ENCODE data around the gene SYT9. TPM values are rescaled to one million over a fixed set of nuclear protein-coding genes. Genes with fewer than 3 reads are reported as not detected.

The SYT9 gene
- total and polyA plus RNA-seq, 10 of the 15 experiments (the other 5 are each of a cell fraction or from before 2014, with no cell fraction given): 0.03 TPM; not detected in 9

DNA sequence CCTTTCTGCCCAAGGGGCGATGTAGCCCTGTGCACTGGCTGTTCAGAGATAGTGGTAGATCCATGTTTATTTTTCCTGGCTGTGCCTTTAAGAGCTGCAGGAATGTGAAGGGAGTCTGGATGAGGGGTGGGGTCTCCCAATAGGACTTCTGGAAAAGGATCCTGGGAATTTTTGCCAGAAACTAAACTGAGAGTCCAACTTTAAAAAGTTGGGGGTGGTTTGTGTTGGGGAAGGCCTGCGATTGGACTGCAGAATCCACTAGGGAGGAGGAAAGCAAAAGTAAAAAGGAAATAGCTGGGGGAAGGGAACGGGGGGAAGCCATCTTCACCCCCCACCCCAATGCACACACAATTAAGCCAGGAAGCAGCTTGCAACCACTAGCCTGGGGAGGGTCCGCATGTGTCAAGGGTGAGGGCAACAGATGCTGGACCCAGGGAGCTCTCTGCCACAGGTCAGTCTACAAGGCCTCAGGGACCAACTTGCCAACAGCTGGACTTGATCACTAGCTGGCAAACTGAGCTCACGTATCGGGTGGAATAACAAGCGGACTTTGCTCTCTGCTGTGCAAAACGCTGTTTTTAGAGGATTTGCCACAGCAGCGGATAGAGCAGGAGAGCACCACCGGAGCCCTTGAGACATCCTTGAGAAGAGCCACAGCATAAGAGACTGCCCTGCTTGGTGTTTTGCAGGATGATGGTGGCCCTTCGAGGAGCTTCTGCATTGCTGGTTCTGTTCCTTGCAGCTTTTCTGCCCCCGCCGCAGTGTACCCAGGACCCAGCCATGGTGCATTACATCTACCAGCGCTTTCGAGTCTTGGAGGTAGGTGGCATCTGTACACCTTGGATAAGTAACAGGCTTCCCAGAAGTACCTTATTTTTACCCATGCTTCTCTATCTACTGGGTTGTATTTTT, 233.7 kb downstream of the SYT9 start, which contains the start of gene OLFML1:
Gene OLFML1, plus strand, starts transcription at position 321 of the 912 bp plus-strand sequence. Its CDS starts 370 bp downstream, at position 691.
- H3K9me3 ChIP-seq (replicated peaks; ENCODE audit: control insufficient read depth, insufficient read depth, low read length): no peaks in the 10 kb centered on the region
- H4K20me1 ChIP-seq (ENCODE audit: control insufficient read depth, insufficient read depth): no peaks in the 10 kb centered on the region
- ChIA-PET RAD21 (ENCODE audit: unreplicated experiment) (no interaction called here), POLR2A (no interaction called here), SMC1A (ENCODE audit: uncharacterized antibody, unreplicated experiment) (interaction anchor here (0.8 to 2.2 kb wide), 6 partner anchors 9 to 43 kb away, joined by 3 to 5 read pairs (median 3); no protein-coding TSS in a partner anchor), CTCF (interaction anchor here (1.2 to 1.6 kb wide), 4 partner anchors 11 to 36 kb away, joined by 3 to 4 read pairs (median 4); no protein-coding TSS in a partner anchor)
- 88% methylated on average over 15 of the region's 15 CpGs for WGBS (ENCODE audit: insufficient coverage, insufficient replicate concordance, low lambda C conversion rate, missing lambda C conversion rate)
- H3K36me3 ChIP-seq (ENCODE audit: control insufficient read depth in 2 of 2, insufficient read depth in 2 of 2, low read length in 1 of 2): no peaks in the 10 kb centered on the region
- no peak within 1 kb of the TSS for H3K4me3 ChIP-seq
- H3K4me1 ChIP-seq (ENCODE audit: control insufficient read depth, insufficient read depth, low read length): no peaks in the 10 kb centered on the region
- no peak within 1 kb of the TSS for H3K27ac ChIP-seq (ENCODE audit: control insufficient read depth, insufficient read depth)
- TF ChIP-seq FOXM1 (IDR thresholded peaks at IDR 0.05; ENCODE audit: low read depth, low read length) (no peak), SP1 (IDR thresholded peaks at IDR 0.05; ENCODE audit: low read depth, low read length) (no peak), RB1 (IDR thresholded peaks at IDR 0.05; ENCODE audit: borderline replicate concordance) (no peak)
- FAIRE-seq (no peak), DNase-seq (ENCODE audit: low read depth, low spot score) (no peak), ATAC-seq (no peak)
- no peaks in the 10 kb centered on the region for H3K79me2 ChIP-seq (ENCODE audit: control insufficient read depth, insufficient read depth, low read length)
- BruUV-seq (replicated peaks): no TSS peak
- in situ Hi-C loops (cut with MboI): no loop called here
- no peak within 1 kb of the TSS for H3K4me2 ChIP-seq (ENCODE audit: control insufficient read depth, insufficient read depth)
- no peaks in the 10 kb centered on the region for H3K27me3 ChIP-seq (replicated peaks in 1 of 2; ENCODE audit: control insufficient read depth in 2 of 2, insufficient read depth in 2 of 2, low read length in 1 of 2)
- no peak within 1 kb of the TSS for H3K9ac ChIP-seq (ENCODE audit: control insufficient read depth, insufficient read depth, low read length)
- intact Hi-C loops (cut with micrococcal nuclease; ENCODE audit: unreplicated experiment): no loop called here
- H2AFZ ChIP-seq (ENCODE audit: control insufficient read depth, low read depth, low read length): no peak within 1 kb of the TSS

DNA sequence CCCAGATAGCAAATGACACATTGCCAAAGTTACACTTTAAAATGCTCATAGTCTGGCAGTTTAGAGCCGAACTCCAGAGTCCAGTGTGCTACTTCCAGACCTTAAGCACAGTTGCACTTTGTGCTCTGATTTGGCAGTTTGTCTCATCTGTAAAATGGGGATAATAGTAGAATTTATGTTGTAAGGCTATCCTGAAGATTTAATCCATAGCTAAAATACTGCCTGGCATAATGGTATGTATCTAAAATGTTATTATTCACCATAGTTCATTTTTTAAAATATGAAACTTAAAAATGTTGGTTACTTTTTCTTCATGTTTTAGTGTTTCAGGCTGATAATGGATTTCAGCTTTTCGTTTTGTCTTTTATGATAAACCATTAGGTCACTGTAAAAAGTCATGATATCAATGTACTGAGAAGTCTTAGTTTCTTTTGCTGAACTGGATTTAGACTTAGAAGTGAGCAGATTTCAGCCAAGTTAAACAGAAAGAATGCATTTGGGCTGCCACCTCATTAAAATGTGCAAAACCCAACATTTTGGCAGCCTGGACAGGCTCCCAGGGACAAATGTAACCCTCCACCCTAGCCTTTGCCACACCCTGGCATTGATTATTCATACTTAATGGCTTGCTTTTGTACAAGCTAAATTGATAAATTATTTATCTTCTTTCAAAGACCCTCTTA, 234.5 kb downstream of the SYT9 start:
- H3K9me3 ChIP-seq (replicated peaks; ENCODE audit: control insufficient read depth, insufficient read depth, low read length): no peaks in the 10 kb centered on the region
- in situ Hi-C loops (cut with MboI) (no loop called here), intact Hi-C loops (cut with micrococcal nuclease; ENCODE audit: unreplicated experiment) (no loop called here)
- no peak overlapping the region for H3K27ac ChIP-seq (ENCODE audit: control insufficient read depth, insufficient read depth)
- no TSS peak for BruUV-seq (replicated peaks)
- POLR2A ChIA-PET: no interaction called here
- ATAC-seq: no peak
- RAD21 ChIA-PET (ENCODE audit: unreplicated experiment): no interaction called here
- SMC1A ChIA-PET (ENCODE audit: uncharacterized antibody, unreplicated experiment): interaction anchor here (0.8 to 2.2 kb wide), 6 partner anchors 8 to 44 kb away, joined by 3 to 5 read pairs (median 3); no protein-coding TSS in a partner anchor
- no peak for DNase-seq (ENCODE audit: low read depth, low spot score)
- H3K4me3 ChIP-seq: no peak overlapping the region
- H3K4me2 ChIP-seq (ENCODE audit: control insufficient read depth, insufficient read depth): no peak overlapping the region
- no peaks in the 10 kb centered on the region for H3K36me3 ChIP-seq (ENCODE audit: control insufficient read depth in 2 of 2, insufficient read depth in 2 of 2, low read length in 1 of 2)
- H4K20me1 ChIP-seq (ENCODE audit: control insufficient read depth, insufficient read depth): no peaks in the 10 kb centered on the region
- no peaks in the 10 kb centered on the region for H3K4me1 ChIP-seq (ENCODE audit: control insufficient read depth, insufficient read depth, low read length)
- WGBS (ENCODE audit: insufficient coverage, insufficient replicate concordance, low lambda C conversion rate, missing lambda C conversion rate): 84% methylated on average over 2 of the region's 2 CpGs
- no peaks in the 10 kb centered on the region for H3K27me3 ChIP-seq (replicated peaks in 1 of 2; ENCODE audit: control insufficient read depth in 2 of 2, insufficient read depth in 2 of 2, low read length in 1 of 2)
- CTCF ChIA-PET: interaction anchor here (1.1 to 1.3 kb wide), 3 partner anchors 13 to 27 kb away, joined by 3 to 4 read pairs (median 3); no protein-coding TSS in a partner anchor
- no peak overlapping the region for H2AFZ ChIP-seq (ENCODE audit: control insufficient read depth, low read depth, low read length)
- no peak overlapping the region for H3K9ac ChIP-seq (ENCODE audit: control insufficient read depth, insufficient read depth, low read length)
- no peaks in the 10 kb centered on the region for H3K79me2 ChIP-seq (ENCODE audit: control insufficient read depth, insufficient read depth, low read length)
- FAIRE-seq: no peak
- no peak for TF ChIP-seq ZBTB33 (IDR thresholded peaks at IDR 0.05)
- TF ChIP-seq, protein P1, sequence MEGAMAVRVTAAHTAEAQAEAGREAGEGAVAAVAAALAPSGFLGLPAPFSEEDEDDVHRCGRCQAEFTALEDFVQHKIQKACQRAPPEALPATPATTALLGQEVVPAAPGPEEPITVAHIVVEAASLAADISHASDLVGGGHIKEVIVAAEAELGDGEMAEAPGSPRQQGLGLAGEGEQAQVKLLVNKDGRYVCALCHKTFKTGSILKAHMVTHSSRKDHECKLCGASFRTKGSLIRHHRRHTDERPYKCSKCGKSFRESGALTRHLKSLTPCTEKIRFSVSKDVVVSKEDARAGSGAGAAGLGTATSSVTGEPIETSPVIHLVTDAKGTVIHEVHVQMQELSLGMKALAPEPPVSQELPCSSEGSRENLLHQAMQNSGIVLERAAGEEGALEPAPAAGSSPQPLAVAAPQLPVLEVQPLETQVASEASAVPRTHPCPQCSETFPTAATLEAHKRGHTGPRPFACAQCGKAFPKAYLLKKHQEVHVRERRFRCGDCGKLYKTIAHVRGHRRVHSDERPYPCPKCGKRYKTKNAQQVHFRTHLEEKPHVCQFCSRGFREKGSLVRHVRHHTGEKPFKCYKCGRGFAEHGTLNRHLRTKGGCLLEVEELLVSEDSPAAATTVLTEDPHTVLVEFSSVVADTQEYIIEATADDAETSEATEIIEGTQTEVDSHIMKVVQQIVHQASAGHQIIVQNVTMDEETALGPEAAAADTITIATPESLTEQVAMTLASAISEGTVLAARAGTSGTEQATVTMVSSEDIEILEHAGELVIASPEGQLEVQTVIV (IDR thresholded peaks at IDR 0.05; ENCODE audit: borderline replicate concordance, partially characterized antibody): no peak
- TF ChIP-seq, protein P2, sequence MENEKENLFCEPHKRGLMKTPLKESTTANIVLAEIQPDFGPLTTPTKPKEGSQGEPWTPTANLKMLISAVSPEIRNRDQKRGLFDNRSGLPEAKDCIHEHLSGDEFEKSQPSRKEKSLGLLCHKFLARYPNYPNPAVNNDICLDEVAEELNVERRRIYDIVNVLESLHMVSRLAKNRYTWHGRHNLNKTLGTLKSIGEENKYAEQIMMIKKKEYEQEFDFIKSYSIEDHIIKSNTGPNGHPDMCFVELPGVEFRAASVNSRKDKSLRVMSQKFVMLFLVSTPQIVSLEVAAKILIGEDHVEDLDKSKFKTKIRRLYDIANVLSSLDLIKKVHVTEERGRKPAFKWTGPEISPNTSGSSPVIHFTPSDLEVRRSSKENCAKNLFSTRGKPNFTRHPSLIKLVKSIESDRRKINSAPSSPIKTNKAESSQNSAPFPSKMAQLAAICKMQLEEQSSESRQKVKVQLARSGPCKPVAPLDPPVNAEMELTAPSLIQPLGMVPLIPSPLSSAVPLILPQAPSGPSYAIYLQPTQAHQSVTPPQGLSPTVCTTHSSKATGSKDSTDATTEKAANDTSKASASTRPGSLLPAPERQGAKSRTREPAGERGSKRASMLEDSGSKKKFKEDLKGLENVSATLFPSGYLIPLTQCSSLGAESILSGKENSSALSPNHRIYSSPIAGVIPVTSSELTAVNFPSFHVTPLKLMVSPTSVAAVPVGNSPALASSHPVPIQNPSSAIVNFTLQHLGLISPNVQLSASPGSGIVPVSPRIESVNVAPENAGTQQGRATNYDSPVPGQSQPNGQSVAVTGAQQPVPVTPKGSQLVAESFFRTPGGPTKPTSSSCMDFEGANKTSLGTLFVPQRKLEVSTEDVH (IDR thresholded peaks at IDR 0.05; ENCODE audit: low read depth, partially characterized antibody): no peak

Measured in GM12878 (cell line).